Esophagus squamous epithelium (tissue), 5 donors: ENCODE data around the gene BTG4. TPM values are rescaled to one million over a fixed set of nuclear protein-coding genes. Genes with fewer than 3 reads are reported as not detected.

Source experiments
- DNase-seq: peaks from one replicate; lab custom pipeline; 2025; lab: John Stamatoyannopoulos, UW
- H3K27ac ChIP-seq, 4 donors: fragments of 200-600 bp; sonication (generic); one replicate each; pipeline ENCODE4 v1.5.1; 2016 to 2019; ENCODE audit warnings: mild to moderate bottlenecking in 1 of 4
- H3K27me3 ChIP-seq, 4 donors: fragments of 200-600 bp; sonication (generic); 1 replicate in 3 of 4; 2 replicates in 1 of 4; pipeline versions ENCODE4 v1.5.1 to v1.6.0; 2017 to 2021; ENCODE audit warnings: antibody characterized with exemption in 1 of 4
- H3K36me3 ChIP-seq, 3 donors: fragments of 200-600 bp; sonication (generic); one replicate each; pipeline ENCODE4 v1.5.1; 2016 to 2019
- H3K4me1 ChIP-seq, 3 donors: fragments of 200-600 bp; sonication (generic); one replicate each; pipeline ENCODE4 v1.5.1; 2017 to 2019
- H3K4me3 ChIP-seq, 4 donors: fragments of 200-600 bp; sonication (generic); 1 replicate in 3 of 4; 2 replicates in 1 of 4; pipeline ENCODE4 v1.5.1; 2016 to 2019; ENCODE audit warnings: mild to moderate bottlenecking in 2 of 4, moderate library complexity in 1 of 4
- H3K9me3 ChIP-seq, 3 donors: fragments of 200-600 bp; sonication (generic); one replicate each; pipeline ENCODE4 v1.5.1; 2016 to 2019
- POLR2A ChIP-seq, 4 donors: fragments of 450-650 bp; IDR thresholded peaks; one replicate each; pipeline ENCODE4 v1.6.1; 2017; ENCODE audit warnings: antibody characterized with exemption in 4 of 4, mild to moderate bottlenecking in 4 of 4, moderate library complexity in 3 of 4
- WGBS, 2 donors: methylation state at CpG; one replicate each; pipeline ENCODE4 v1.1.5; 2018; 5-methylcytosine and 5-hydroxymethylcytosine counted together
- intact Hi-C: fragments of 100-400 bp; cut with DNase I; formaldehyde crosslinking; loops from one replicate; pipeline ENCODE4 v1.15.0; 2022
- total RNA-seq, 4 donors: library from RNA; depleted of rRNA; stranded (reverse); fragments of >200 nt; gene quantifications; one replicate each; pipeline ENCODE4 v1.1.0, GENCODE V29; 2016
- TF ChIP-seq, protein P1 (sequence below), 6 experiments: fragments of 450-650 bp in 4 of 6; fragments of 200-600 bp in 2 of 6; sonication (generic) in 2 of 6; IDR thresholded peaks; one replicate each; pipeline ENCODE4 v1.5.1; 2016 to 2019; ENCODE audit warnings: antibody characterized with exemption in 6 of 6, mild to moderate bottlenecking in 4 of 6, moderate library complexity in 4 of 6
- donor health status: DM: yes; HTN: yes; CAD: no.

Gene BTG4
- total RNA-seq, 4 donors from 2014 or later, result not detected

DNA sequence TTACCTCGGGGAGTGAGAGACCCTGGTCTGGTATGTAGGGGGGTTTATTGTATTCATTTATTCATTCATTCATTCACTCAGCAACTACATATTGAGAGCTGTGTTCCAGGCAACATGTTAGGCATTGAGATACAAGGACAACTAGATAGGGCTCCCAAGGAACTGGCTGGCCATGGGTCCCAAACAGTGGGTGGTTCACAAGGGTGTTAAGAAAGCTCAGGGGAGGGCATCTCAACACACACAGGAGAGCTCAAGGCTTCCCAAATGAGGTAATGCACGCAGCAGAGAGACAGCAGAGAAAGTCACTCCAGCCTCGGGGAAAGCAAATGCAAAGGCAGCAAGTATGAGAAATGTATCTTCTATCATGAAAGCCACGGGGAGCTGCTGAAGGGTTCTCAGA is 51.8 kb downstream of the BTG4 start:
- intact Hi-C loops, result no loop called here
- Histone ChIP-seq H3K27ac (no peak overlapping the region), H3K27me3 (peaks cover 0 to 46% (median 0%) of the 10 kb centered on the region in 4 donors), H3K36me3 (no peaks in the 10 kb centered on the region), H3K4me3 (no peak overlapping the region), H3K4me1 (peaks cover 0 to 3% (median 0%) of the 10 kb centered on the region in 3 donors), H3K9me3 (no peaks in the 10 kb centered on the region)
- TF ChIP-seq, protein P1, sequence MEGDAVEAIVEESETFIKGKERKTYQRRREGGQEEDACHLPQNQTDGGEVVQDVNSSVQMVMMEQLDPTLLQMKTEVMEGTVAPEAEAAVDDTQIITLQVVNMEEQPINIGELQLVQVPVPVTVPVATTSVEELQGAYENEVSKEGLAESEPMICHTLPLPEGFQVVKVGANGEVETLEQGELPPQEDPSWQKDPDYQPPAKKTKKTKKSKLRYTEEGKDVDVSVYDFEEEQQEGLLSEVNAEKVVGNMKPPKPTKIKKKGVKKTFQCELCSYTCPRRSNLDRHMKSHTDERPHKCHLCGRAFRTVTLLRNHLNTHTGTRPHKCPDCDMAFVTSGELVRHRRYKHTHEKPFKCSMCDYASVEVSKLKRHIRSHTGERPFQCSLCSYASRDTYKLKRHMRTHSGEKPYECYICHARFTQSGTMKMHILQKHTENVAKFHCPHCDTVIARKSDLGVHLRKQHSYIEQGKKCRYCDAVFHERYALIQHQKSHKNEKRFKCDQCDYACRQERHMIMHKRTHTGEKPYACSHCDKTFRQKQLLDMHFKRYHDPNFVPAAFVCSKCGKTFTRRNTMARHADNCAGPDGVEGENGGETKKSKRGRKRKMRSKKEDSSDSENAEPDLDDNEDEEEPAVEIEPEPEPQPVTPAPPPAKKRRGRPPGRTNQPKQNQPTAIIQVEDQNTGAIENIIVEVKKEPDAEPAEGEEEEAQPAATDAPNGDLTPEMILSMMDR (IDR thresholded peaks at IDR 0.05), result no peak
- no peak for TF ChIP-seq POLR2A (IDR thresholded peaks at IDR 0.05)
- no peak for DNase-seq
- WGBS, 2 donors, result 58 to 68% methylated on average over 3 to 4 of the region's 4 CpGs

GRCh38 chr11:111459506-111460270 is 52.5 kb downstream of the BTG4 start:
- no peaks in the 10 kb centered on the region for H3K36me3 ChIP-seq
- no peak overlapping the region for H3K27ac ChIP-seq
- DNase-seq, result no peak
- no peaks in the 10 kb centered on the region for H3K9me3 ChIP-seq
- intact Hi-C loops, result loop anchor here (10.0 kb wide), 1 partner anchor 95 kb away; no protein-coding TSS in a partner anchor
- H3K4me3 ChIP-seq, result no peak overlapping the region
- H3K27me3 ChIP-seq, result peaks cover 0 to 46% (median 0%) of the 10 kb centered on the region in 4 donors
- H3K4me1 ChIP-seq, result peaks cover 0 to 7% (median 0%) of the 10 kb centered on the region in 3 donors
- WGBS, 2 donors, result 65 to 84% methylated on average over 3 to 7 of the region's 9 CpGs
- TF ChIP-seq, protein P1 (IDR thresholded peaks at IDR 0.05), result no peak
- TF ChIP-seq POLR2A (IDR thresholded peaks at IDR 0.05), result no peak

DNA sequence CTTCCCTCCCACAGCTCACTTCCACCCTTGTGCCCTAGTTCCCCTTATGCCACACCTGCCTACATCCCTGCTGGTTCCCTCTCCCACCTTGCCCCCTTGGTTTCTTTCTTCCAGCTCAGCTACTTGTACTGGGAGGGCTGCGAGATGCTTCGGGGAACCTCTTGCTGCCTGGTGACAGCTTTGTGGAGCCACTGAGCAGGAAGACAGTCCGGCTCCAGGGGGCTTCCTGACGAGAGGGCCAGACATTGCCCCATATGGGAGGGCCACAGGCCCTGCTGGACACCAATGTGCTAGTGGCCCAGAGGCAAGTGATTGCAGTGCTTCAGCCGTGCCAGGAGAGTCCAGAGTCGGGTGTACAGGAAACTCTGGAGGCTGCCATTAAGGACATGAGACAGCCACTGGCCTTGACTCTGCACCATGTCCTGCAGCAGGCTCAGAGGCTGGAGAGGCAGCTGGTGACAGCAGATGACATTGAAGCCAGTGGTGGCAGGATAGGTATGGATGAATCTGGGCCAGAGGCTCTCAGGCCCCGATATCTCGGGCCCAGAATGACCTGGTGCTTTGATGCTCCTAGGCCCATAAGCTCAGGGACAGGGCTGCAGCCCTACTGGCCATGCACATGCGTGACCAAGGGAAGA is 54.3 kb downstream of the BTG4 start:
- Histone ChIP-seq H3K9me3 (no peaks in the 10 kb centered on the region), H3K27me3 (peaks cover 0 to 43% (median 0%) of the 10 kb centered on the region in 4 donors), H3K4me1 (peaks cover 0 to 8% (median 0%) of the 10 kb centered on the region in 3 donors), H3K27ac (no peak overlapping the region), H3K36me3 (no peaks in the 10 kb centered on the region), H3K4me3 (no peak overlapping the region)
- TF ChIP-seq, protein P1 (IDR thresholded peaks at IDR 0.05), result no peak
- no peak for TF ChIP-seq POLR2A (IDR thresholded peaks at IDR 0.05)
- intact Hi-C loops, result loop anchor here (10.0 kb wide), 1 partner anchor 97 kb away; no protein-coding TSS in a partner anchor
- DNase-seq, result no peak
- WGBS, 2 donors, result 74 to 88% methylated on average over 4 to 7 of the region's 9 CpGs

- no peak for TF ChIP-seq POLR2A (IDR thresholded peaks at IDR 0.05)
- TF ChIP-seq, protein P1 (IDR thresholded peaks at IDR 0.05), result no peak
- 83 to 85% methylated on average over 5 to 8 of the region's 11 CpGs for WGBS, 2 donors
- H3K4me3 ChIP-seq, result no peak overlapping the region
- no peak overlapping the region for H3K27ac ChIP-seq
- H3K4me1 ChIP-seq, result peaks cover 0 to 8% (median 0%) of the 10 kb centered on the region in 3 donors
- no peaks in the 10 kb centered on the region for H3K36me3 ChIP-seq
- DNase-seq, result no peak
- H3K9me3 ChIP-seq, result no peaks in the 10 kb centered on the region
- intact Hi-C loops, result loop anchor here (10.0 kb wide), 1 partner anchor 98 kb away; no protein-coding TSS in a partner anchor
- peaks cover 0 to 38% (median 0%) of the 10 kb centered on the region in 4 donors for H3K27me3 ChIP-seq
Measured at GRCh38 chr11:111456859-111457730, 55.1 kb downstream of the BTG4 start.
